ENCODE results near the gene SMAD1. TPM values are rescaled to one million over a fixed set of nuclear protein-coding genes. Genes with fewer than 3 reads are reported as not detected.

SMAD1 gene
- total RNA-seq, 1 experiment from 2014 or later: 21.1 TPM

GRCh38 chr4:145523117-145523516, 41.5 kb downstream of the SMAD1 start:
- Histone ChIP-seq H4K8ac (replicated peaks; ENCODE audit: insufficient read length, low read depth, low read length) (no peak overlapping the region), H3K14ac (ENCODE audit: insufficient read depth, low read length) (no peak overlapping the region), H3K23me2 (ENCODE audit: insufficient read length, low read depth, low read length, poor library complexity, severe bottlenecking) (no peaks in the 10 kb centered on the region), H4K91ac (ENCODE audit: insufficient read length, low read depth, low read length) (no peak overlapping the region), H3K27me3 (ENCODE audit: insufficient read depth, low read length) (no peaks in the 10 kb centered on the region), H3K56ac (ENCODE audit: insufficient read length, low read depth, low read length) (no peak overlapping the region), H2BK120ac (ENCODE audit: low read depth, low read length, poor library complexity, severe bottlenecking) (no peak overlapping the region), H3K23ac (ENCODE audit: insufficient read length, low read depth, low read length) (no peak overlapping the region), H2BK20ac (ENCODE audit: low read depth, low read length, poor library complexity, severe bottlenecking) (no peak overlapping the region), H2BK5ac (ENCODE audit: insufficient read length, low read length) (no peak overlapping the region), H3K9ac (ENCODE audit: extremely low read depth, insufficient read length, low read length) (no peak overlapping the region), H3K9me3 (ENCODE audit: control insufficient read depth, low read depth, low read length) (no peaks in the 10 kb centered on the region), H2BK12ac (ENCODE audit: insufficient read length, low read depth, low read length) (no peak overlapping the region), H3K4ac (ENCODE audit: low read depth, low read length) (no peak overlapping the region), H3K79me2 (ENCODE audit: insufficient read depth, low read length) (no peaks in the 10 kb centered on the region), H3K79me1 (ENCODE audit: insufficient read depth, low read depth, low read length, poor library complexity, severe bottlenecking) (no peaks in the 10 kb centered on the region), H2AK5ac (ENCODE audit: insufficient read length, low read length) (no peak overlapping the region), H2BK15ac (ENCODE audit: low read depth, low read length) (no peak overlapping the region), H3K27ac (ENCODE audit: insufficient read length, low read depth, low read length) (no peak overlapping the region), H3T11ph (ENCODE audit: low read length) (no peak overlapping the region), H3K18ac (ENCODE audit: insufficient read length, low read depth, low read length) (no peak overlapping the region), H3K4me2 (ENCODE audit: insufficient read depth, insufficient read length, low read length) (no peak overlapping the region), H3K4me1 (ENCODE audit: insufficient read depth, low read length) (no peaks in the 10 kb centered on the region), H4K20me1 (ENCODE audit: control insufficient read depth, insufficient read depth, insufficient read length) (no peaks in the 10 kb centered on the region), H4K5ac (ENCODE audit: insufficient read length, low read depth, low read length) (no peak overlapping the region), H2AFZ (ENCODE audit: low read length) (no peak overlapping the region)
- no peak overlapping the region for H3K4me3 Mint-ChIP-seq
- no peak overlapping the region for H3K27ac Mint-ChIP-seq
- no peak for DNase-seq
- H3K36me3 Mint-ChIP-seq (ENCODE audit: insufficient read depth in 1 of 3, low read depth in 3 of 3): peaks cover 0 to 5% (median 4%) of the 10 kb centered on the region in 3 experiments; a peak in 2 of 7 replicates
- peaks cover 14 to 22% of the 10 kb centered on the region in 2 experiments for H3K4me1 Mint-ChIP-seq
- TF ChIP-seq CTCF (conservative IDR thresholded peaks at IDR 0.05): no peak
- H3K9me3 Mint-ChIP-seq: no peaks in the 10 kb centered on the region
- H3K27me3 Mint-ChIP-seq (ENCODE audit: low read depth): no peaks in the 10 kb centered on the region
- no CpG with 5 or more reads among the region's 2 CpGs for WGBS (ENCODE audit: extremely low coverage, insufficient read length, low lambda C conversion rate)
